ENCODE results near the gene PRKAR1A.

The PRKAR1A gene

DNA sequence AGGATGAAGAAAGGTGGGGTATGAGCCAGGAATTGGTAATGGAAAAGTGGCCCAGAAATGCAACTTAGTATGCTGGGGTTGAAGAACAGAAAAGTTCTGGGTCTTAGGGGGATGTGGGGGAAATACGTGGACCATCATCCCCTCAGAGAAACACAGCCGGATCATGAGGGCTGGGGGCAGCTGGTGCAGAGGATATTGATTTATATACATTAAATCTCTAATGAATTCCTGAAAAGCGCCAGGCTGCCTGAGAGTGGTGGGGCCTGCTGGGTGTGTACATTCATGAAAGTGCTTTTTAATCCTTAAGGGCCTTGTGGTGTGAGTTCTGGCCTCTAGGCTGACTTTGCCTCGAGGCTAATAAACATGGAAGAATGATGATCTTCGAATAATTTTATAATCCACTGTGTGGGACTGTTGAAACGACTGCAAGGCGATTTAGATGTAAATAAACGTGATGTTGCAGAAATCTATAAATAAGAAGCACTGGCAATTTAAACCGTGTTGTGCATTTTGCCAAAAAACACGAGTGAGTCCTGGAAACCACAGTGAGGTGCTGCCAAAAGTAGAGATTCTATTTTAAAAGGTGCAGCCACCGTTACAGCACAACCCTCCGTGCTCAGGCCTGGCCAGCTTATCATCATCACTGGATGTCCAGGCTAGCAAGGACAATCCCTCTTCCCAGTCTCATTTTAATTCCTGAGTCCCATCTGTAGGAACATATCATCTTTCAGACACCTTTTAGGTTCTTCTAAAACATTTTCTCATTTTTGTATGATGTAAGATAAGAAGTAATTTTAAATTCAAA, 32.1 kb downstream of the PRKAR1A start:
- no peak for DNase-seq

DNA sequence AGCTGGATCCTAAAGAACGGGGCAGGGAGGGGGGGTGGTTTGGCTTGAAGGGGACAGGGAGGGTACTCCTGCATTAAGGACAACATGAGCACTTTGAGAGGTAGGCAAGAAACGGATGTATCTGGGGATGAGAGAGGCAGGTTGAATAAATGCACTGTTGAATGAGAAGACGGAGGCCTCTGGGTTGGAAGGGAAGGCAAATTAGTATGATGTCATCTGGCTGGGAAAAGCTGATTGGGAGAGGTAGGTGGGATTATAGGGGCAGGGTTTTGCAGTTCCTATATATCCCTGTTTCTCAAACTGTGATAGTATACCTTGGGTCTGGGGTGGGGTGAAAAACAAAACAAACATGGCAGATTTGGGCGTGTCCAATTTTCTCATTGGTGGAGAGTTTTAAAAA, 44.3 kb downstream of the PRKAR1A start:
- no peak for DNase-seq

DNA sequence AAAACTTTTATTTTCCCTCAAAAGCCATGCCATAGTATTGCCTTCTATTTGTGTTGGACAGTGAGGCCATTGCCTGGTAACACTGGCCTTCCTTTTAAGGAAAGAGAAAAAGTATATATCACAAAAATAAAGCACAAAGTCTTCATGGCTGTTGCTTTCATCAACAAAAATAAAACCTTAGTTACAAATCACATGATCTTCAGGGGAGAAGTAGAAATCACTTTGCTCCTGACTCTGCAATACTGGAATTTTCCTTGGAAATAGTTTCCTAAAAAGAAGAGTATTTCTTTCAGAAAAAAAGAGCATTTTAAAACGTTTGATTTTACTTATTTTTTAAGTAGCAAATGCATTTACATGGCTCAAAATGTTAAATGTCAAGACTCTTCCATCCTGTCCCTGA, 47.1 kb downstream of the PRKAR1A start:
- DNase-seq = no peak

DNA sequence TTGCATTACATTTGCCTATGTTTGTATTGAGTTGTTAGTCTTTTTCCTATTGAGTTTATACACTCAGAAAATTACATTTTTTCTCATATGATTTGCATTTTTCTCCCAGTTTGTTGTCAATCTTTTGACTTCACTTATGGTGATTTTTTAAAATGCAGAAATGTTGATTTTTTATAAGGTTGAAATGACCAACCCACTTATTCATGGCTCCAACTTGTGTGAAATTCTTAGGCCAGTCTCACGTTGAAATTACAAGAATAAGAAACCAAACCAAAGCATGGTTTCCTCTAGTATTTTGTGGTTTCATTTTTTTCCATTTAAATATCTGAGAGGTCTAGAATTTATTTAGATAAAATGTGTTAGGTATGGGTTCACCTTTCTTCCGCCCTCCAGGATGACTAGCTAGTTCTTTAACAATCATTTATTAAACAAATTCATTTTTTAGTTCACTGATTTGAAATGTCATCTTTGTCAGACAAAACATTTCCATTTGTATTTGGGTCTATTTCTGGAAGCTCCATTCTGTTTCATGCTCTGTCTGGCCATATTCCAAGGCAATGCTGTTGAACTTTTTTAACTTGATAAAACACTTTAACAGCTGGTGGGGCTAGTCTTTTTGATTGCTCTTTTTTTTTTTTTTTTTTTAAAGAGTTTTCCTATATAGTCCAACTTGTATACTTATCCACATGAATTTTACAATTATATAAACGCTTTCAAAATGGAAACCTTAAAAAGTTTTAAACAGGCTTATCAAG, 48.9 kb downstream of the PRKAR1A start:
- DNase-seq = no peak

DNA sequence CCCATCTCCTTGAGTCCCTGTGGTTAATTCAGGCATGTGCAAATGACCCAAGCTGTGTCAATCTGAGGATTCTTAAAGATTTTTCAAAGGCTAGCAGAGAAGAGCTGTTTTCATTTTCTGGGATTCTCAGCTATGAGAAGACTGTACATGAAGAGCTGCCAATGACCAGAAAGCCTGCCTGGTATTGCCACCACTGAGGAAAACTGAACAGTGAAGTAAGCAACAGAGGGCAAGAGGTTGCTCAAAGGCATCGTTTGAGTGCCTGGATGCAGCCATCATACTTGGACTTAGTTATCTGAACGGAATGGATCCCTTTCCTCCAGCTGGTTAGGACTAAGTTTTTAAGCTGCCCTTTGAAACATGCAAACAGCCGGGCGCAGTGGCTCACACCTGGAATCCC, 50.5 kb downstream of the PRKAR1A start:
- DNase-seq = no peak

DNA sequence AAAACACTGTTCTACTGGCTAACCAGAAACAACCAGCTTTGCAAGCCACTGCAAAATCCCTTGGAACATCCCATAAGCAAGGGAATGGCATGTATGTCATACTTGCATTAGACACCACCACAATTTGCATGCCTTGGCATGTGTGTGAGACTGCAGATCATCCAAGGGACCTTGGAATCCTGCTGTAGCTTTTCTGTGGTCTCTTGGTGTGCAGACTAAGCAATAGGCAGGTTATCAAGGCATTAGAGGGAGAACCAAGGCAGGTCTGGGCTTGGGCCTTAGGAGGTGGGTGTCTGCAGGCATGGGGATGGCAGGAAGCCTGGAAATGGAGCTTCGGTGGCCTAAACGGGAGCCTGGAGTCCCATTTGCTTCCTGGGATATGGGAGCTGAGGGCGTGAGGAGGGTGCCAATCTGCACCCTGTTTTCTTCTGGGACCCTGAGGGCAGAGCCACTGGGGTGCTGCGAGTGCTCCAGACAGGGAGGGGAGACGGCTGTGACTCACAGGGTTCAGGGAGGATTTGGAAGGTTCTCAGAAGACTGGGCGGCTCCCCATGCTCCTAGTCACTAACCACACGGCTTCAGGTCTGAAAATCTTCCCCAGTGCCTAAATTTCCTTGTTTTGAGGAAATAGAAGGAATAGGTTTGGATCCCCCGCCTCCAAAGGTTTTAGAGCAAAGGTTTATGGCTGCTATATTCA, 52.3 kb downstream of the PRKAR1A start:
- no peak for DNase-seq

DNA sequence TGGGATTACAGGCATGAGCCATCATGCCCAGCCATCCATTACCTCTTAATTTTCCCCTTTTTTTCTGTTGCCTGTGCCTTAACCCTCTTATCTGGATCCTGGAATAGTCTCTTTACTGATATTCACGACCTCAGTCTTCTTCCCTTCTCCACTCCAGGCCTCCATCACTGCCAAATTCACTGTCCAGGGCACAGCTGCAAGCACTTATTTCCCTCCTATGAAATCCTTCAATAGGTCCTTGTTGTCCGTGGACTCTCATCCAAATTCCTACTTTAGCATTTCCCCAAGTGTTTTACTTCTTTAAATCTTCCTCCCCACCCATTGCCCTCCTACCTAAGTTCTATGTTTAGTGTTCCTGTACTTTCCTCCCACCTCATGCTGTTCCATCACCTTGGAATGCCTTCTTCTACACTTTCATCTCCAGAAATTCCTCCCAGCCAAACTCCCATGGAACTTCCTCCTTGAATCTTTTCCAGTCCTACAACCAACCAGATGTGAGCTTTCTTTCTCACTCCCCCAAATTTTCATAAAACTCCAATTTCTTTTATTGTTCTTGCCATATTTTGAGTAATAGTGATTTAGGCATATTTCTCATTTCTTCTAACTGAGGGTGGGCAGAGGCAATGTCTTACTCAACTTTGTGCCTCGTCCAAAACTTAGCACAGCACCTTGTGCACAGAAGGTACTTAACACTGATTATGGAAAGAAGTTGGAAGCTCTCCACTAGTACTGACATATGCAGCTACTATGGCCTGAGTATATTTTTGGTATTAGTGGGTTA, 53.6 kb downstream of the PRKAR1A start:
- DNase-seq = no peak

DNA sequence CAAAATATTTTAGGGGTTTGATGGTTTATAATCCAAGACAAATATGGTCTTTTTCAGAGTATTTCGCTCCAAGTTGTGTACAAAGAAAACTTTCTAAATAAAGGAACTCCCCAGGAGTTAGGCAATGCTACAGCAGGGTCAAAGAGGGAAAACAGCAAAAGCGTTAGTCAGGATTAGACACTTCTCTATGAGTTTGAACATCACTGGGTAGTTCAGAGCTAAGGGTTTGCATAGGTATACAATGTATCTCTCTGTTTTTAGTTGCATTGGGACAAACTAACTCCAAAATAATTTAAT, 54.2 kb downstream of the PRKAR1A start:
- no peak for DNase-seq

DNA sequence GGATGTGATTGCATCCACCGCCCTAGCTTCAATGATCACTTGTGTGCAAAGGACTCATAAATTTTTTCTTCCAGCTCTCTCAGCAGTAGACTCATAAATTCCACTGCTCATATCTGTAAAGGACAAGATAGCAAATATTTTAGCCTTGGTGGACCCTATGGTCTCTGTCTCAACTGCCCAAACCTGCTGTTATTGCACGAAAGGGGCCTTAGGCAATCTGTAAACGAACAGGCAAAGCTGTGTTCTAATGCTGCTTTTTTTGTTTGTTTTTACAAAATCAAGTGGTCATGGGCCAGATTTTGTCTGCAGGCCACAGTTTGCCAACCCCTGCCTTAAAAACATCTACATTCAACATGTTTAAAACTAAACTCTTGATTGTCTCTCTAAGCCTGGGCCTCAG, 54.8 kb downstream of the PRKAR1A start:
- no peak for DNase-seq

DNA sequence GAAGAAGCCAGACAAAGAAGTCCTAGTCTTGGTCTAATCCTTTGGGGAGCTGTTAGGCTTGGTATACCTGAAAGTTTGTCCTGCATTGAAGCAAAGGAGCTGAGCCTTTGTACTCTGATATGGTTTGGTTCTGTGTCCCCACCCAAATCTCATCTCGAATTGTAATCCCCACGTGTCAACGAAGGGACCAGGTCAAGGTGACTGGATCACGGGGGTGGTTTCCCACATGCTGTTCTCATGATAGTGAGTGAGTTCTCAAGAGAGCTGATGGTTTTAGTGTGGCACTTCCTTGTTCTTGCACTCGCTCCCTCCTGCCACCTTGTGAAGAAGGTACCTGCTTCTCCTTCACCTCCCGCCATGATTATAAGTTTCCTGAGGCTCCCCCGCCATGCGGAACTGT, 55.4 kb downstream of the PRKAR1A start:
- no peak for DNase-seq

DNA sequence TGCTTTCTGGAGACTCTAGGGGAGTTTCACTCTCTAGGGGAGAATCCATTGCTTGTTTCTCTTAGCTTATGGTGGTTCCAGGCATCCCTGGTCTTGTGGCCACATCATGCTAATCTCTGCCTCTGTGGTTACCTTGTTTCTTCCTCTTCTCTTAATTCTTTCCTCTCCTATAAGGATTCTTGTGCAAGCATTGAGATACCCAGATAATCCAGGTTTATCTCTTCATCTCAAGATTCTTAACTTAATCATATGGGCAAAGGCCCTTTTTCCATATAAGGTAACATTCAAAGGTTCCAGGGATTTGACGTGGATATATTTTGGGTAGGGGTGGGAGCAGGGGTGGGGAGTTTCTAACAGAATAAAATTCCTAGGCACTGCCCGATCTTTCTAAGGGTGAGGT, 56.4 kb downstream of the PRKAR1A start:
- DNase-seq = no peak

DNA sequence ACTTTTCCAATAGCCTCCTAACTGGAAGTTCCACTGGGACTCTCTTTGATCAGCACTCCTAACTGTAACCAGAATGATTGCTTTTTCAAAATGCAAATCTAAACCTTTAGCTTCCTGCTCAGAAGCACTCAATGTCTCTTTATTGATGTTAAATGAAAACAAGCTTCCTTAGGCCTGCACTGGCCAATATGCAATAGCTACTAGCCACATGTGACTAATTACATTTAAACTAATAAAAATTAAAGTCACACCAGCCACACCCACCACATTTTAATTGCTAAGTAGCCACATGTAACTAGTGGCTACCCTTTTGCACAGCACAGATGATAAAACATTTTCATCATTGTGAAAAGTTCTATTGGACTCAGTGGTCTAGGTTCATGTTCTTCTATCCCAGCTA, 57.1 kb downstream of the PRKAR1A start:
- no peak for DNase-seq

DNA sequence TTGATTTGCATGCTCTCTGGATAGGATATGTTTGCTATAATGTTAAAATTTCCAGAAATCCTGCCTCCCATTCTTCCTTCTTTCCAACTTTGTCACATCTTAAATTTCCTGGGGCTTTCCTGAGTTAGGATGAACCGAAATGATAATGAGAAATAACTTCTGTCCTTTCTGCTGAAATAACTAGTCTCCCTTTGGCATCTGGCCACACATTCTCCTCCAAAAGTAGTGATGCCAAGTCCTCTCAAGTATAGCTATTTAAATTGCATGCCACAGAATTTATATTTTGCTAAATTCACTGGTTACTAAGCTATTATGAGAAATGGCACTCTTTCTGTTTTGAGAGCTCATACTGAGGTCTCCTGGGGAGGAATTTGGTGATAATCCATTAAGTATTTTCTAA, 58.3 kb downstream of the PRKAR1A start:
- DNase-seq = no peak

DNA sequence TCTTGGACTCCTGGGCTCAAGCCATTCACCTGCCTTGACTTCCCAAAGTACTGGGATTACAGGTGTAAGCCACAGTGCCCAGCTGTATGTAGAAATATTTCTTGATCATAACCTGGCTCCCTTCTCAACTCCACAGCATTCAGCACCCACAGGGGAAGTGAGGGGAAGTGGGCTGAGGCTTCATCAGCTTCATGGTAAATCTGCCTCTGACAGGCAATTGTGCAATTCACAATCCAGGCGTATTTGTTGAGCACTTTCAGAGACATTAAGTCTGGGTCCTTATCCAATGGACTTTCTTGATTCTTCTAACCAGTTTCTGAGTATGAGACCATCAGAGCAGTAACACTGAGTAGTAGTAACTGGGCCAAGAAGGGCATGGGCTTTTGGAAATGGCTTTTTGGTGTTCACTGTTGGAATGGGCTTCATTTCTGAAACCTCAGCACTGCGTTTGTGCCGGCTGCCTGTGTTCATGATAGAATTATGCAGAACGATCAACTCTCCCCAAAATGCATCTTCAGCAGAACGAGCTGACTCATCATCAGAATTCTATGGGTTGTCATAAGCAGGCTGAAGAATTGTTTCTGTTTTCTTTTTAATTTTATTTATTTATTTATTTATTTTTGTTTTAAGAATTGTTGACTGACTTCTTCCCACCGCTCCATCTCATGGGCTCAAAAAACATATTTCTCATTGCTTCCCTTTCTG, 60.1 kb downstream of the PRKAR1A start:
- no peak for DNase-seq

DNA sequence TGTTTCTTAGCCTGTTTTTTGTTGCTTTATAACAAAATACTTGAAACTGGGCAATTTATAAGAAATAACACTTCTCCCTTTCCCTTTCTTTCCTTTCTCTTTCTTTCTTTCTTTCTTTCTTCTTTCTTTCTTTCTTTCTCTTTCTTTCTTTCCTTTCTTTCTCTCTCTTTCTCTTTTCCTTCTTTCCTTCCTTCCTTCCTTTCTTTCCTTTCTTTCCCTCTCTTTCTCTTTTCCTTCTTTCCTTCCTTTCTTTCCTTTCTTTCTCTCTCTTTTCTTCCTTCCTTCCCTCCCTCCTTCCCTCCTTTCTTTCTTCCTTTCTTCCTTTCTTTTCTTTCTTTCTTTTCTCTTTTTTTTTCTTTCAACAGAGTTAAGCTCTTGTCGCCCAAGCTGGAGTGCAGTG, 61.1 kb downstream of the PRKAR1A start:
- no peak for DNase-seq

DNA sequence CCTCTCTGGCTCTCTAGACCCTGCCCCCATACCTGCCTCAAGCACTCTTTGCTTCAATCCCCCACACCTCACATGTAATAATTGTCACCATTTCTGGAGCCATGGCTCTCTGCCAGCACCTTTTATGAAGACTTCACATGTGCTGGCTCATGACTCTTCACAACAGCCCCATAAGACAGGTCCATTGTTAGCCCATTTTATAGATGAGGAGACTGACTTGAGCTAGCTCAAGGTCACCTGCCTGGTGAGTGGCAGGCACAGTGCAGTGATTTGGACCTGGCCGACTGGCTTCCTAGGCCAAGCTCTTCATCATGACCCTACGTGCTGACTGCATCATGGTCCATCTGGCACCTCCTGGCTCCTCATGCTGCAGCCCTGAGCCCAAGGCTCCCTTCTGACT, 63.9 kb downstream of the PRKAR1A start:
- no peak for DNase-seq

DNA sequence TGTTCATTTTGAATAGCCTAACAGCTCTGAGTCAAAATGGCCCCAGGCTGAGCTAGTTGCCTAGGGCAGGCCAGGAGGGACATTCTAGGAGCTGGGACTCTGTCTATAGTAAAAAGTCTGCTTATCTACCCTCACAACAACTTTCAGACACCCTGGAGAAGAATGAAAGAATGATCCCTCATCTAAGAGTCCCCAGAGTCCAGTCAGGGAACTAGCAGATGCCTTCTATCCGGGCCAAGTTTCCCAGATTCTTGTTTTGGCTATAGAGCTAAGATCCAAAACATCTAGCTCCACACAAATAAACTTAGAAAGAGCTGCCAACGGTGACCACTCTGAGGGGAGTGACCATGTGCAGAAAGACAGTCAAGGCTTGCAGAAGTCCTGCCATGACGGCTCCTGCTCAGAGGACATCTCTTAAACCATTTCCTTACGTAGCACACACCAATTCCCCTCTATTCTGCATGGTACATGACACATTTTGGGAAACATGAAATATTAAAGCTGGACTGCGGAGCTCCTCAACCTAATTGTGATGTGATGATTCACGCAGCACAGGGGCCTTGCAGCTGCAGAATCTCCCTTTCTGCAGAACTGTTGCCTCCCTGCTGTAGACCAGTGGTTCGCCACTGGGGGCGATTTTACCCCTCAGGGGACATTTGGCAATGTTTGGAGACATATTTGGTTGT, 64.7 kb downstream of the PRKAR1A start:
- no peak for DNase-seq

DNA sequence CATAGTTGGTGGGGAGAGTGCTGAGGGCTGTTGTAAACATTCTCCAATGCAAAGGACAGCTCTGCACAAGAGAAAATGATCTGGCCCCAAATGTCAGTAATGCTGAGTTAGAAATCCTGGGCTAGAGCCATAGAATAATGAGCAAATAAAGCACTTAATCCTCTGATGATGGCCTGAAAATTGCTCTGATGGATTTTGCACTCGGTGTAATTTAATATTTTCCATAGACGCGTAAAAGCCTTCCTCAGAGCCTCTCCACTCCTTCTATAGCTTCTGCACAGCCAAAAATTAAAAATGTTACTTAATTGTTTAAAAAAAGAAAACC, 65.2 kb downstream of the PRKAR1A start:
- no peak for DNase-seq

DNA sequence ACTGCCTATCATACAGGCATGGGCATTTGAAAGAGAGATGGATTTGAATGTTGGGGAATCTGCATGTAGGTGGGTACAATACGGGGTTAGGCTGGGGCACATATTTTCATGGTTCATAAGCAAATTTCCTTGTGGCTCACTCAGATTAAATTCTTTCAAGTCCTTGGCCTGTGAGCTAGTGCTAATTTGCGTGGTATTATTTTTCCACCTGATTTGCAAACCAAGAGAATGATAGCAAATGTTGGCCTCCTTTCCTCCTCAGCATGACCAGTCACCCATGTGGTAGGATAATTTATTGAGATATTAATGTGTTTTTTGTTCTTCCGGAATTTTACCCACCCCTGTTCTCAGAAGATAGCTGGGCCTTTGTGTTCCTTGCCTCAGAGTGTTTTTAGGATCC, 66.0 kb downstream of the PRKAR1A start:
- DNase-seq = no peak

DNA sequence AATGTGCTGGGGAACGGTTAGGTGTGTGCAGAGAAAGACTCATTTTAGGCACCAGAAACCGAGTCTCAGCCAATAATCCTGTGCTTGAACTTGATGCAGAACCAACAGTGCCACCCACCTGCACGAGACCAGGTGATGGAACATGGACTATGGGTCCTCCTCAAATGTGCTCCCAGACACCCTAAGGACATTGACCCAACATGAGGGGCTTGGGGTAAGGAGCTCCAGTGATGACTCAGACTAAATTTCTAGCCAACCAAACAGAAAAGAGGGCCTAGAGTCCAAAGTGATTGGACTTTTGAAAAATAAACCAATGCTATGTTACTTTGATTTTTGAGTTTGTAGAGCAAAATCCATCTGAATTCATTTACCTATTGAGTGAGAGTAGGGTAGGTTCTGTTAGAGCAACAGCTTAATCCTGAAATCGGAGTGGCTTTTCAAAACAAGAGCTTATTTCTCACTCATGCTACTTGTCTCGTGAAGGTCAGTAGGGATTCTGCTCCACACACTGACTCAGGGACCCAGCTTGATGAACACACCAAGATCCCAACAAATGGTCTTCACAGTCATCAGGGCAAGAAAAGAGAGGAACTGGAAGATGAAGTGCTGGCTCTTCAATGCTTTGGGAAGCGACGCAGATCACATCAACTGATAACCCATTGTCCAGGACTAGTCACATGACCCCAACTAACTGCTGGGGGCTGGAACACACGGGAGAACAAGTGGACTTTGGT, 67.1 kb downstream of the PRKAR1A start:
- DNase-seq = no peak

DNA sequence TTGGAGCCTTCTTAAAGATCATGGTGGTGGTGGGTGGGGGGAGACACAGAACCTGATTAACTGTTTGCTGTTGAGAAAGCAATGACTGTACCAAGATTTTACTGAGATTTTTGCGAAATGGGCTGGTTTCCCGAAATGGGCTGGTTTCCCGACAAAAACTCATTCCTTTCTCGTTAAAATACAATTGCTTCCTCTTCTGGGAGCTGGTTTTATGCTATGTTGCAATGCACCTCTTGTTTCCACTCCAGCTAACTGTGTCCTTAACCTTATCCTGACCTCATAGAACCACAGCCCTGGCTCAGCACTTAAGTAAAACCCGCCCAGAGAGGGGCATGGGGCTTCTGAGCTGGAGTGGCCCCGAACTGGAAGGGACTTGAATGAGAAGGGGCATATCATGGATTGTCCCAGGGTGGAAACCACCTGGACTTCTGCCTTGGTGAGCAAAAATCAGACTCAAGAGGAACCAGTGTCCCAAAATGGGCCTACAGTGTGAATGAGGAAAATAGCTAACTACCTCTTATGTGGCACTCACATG, 68.1 kb downstream of the PRKAR1A start:
- DNase-seq = no peak

Measured in NCI-H2171 (cell line).